CD8-positive, alpha-beta memory T cell (primary cell): ENCODE data around the gene UGT2B11. TPM values are rescaled to one million over a fixed set of nuclear protein-coding genes. Genes with fewer than 3 reads are reported as not detected.
"Not testable (repeated sequence)": the region's sequence is repeated elsewhere in the genome, so short reads cannot be mapped to it uniquely, and the experiment has no call there.

Source experiments
- CTCF ChIA-PET: fragments of 350-600 bp; sonication (Branson Sonifier 250); formaldehyde crosslinking; loops from one replicate; lab custom pipeline; 2021; ENCODE audit warnings: antibody characterized with exemption; lab: Charles Lee
- POLR2A ChIA-PET: fragments of 350-600 bp; sonication (Branson Sonifier 250); formaldehyde crosslinking; loops from one replicate; lab custom pipeline; 2021; ENCODE audit warnings: antibody characterized with exemption; lab: Charles Lee
- DNase-seq, 5 donors: peaks; one replicate each; pipeline versions ENCODE4 v3.0.0 to v3.0.0-alpha.2; 2020 to 2022; ENCODE audit warnings: mixed read lengths in 1 of 5
- H3K27ac ChIP-seq: one replicate; pipeline ENCODE4 v1.7.0; 2013; ENCODE audit warnings: low read depth, mild to moderate bottlenecking, low read length, moderate library complexity
- H3K27me3 ChIP-seq: 2 replicates; pipeline ENCODE4 v1.7.0; 2013; ENCODE audit warnings: low read length, mild to moderate bottlenecking; ENCODE audit not compliant: insufficient read depth, poor library complexity, severe bottlenecking
- H3K36me3 ChIP-seq: 2 replicates; pipeline ENCODE4 v1.7.0; 2013; ENCODE audit warnings: mild to moderate bottlenecking, low read length, moderate library complexity; ENCODE audit not compliant: insufficient read depth
- H3K4me1 ChIP-seq: 2 replicates; pipeline ENCODE4 v1.7.0; 2013; ENCODE audit warnings: mild to moderate bottlenecking, low read length, moderate library complexity; ENCODE audit not compliant: insufficient read depth
- H3K4me3 ChIP-seq: 2 replicates; pipeline ENCODE4 v1.7.0; 2013; ENCODE audit warnings: mild to moderate bottlenecking, low read length
- H3K9me3 ChIP-seq: 2 replicates; pipeline ENCODE4 v1.7.0; 2013; ENCODE audit warnings: mild to moderate bottlenecking, low read length
- H3K27ac Mint-ChIP-seq, 8 donors: one replicate each; pipeline ENCODE4 v1.8.0; 2020 to 2021; ENCODE audit warnings: mixed read lengths in 8 of 8, mild to moderate bottlenecking in 6 of 8, inconsistent platforms in 3 of 8, moderate library complexity in 3 of 8
- H3K27me3 Mint-ChIP-seq, 2 donors: one replicate each; pipeline ENCODE4 v1.8.0; 2020 to 2021; ENCODE audit warnings: mixed read lengths in 2 of 2, mild to moderate bottlenecking in 1 of 2, moderate library complexity in 1 of 2
- H3K36me3 Mint-ChIP-seq, 3 donors: one replicate each; pipeline ENCODE4 v1.8.0; 2020 to 2021; ENCODE audit warnings: mixed read lengths in 3 of 3, inconsistent platforms in 1 of 3, mild to moderate bottlenecking in 1 of 3
- H3K4me1 Mint-ChIP-seq, 3 donors: one replicate each; pipeline ENCODE4 v1.8.0; 2020 to 2021; ENCODE audit warnings: mixed read lengths in 3 of 3, inconsistent platforms in 1 of 3, mild to moderate bottlenecking in 1 of 3
- H3K4me3 Mint-ChIP-seq, 7 donors: one replicate each; pipeline ENCODE4 v1.8.0; 2020 to 2021; ENCODE audit warnings: mixed read lengths in 7 of 7, mild to moderate bottlenecking in 6 of 7, moderate library complexity in 4 of 7, inconsistent platforms in 2 of 7
- H3K9me3 Mint-ChIP-seq, 5 donors: one replicate each; pipeline ENCODE4 v1.8.0; 2020 to 2022; ENCODE audit warnings: mixed read lengths in 5 of 5, mild to moderate bottlenecking in 3 of 5, moderate library complexity in 2 of 5, inconsistent platforms in 1 of 5
- polyA plus RNA-seq: library from polyadenylated mRNA; unstranded; fragments of 300-500 nt; fragmentation: Illumina TruSeq; gene quantifications from one replicate; pipeline ENCODE4 v1.2.3, GENCODE V29; 2021
- total RNA-seq, 2 experiments: library from RNA; stranded (reverse); gene quantifications; one replicate each; pipeline ENCODE4 v1.2.3, GENCODE V29; 2021

UGT2B11 gene
- total and polyA plus RNA-seq, 3 experiments from 2014 or later = not detected

DNA sequence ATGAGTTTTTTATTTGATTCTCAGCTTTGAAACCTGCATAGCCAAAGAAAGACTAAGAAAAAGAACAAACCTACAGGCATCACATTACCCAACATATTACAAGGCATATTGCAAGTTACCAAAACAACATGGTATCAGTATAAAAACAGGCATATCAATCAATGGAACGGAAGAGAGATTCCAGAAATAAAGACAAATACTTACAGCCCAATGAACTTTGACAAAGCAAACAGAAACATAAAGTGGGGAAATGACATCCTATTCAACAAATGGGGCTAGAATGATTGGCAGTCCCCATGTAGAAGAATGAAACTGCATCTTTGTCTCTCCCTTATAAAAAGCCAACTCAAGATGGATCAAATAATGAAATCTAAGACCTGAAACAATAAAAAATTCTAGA, 23.9 kb downstream of the UGT2B11 start:
- POLR2A ChIA-PET, H3K36me3 ChIP-seq, H3K9me3 ChIP-seq, H3K27me3 Mint-ChIP-seq, H3K36me3 Mint-ChIP-seq, H3K4me3 ChIP-seq, H3K27ac Mint-ChIP-seq, H3K4me3 Mint-ChIP-seq, H3K27me3 ChIP-seq, H3K4me1 ChIP-seq, H3K27ac ChIP-seq, H3K4me1 Mint-ChIP-seq, CTCF ChIA-PET, DNase-seq: not testable (repeated sequence)
- peaks cover 0 to 13% (median 2%) of the 10 kb centered on the region in 5 donors for H3K9me3 Mint-ChIP-seq

DNA sequence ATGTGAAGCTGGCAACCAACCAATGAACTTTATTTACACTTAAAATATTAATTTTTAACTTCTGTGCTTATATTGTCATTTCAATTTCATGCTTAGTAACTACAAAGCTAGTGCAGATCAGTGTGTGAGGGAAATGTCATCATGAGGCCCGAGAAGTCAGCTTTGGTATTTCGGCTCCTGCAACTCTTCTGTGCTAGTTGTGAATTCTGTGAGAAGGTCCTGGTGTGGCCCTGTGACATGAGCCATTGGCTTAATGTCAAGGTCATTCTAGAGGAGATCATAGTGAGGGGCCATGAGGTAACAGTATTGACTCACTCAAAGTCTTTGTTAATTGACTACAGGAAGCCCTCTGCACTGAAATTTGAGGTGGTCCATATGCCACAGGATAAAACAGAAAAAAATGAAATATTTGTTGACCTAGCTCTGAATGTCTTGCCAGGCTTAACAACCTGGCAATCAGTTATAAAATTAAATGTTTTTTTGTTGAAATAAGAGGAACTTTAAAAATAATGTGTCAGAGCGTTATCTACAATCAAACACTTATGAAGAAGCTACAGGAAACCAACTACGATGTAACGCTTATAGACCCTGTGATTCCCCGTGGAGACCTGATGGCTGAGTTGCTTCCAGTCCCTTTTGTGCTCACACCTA, 32.9 kb downstream of the UGT2B11 start:
- H3K4me3 Mint-ChIP-seq, H3K4me3 ChIP-seq, H3K36me3 Mint-ChIP-seq, H3K4me1 ChIP-seq, CTCF ChIA-PET, H3K27me3 ChIP-seq, H3K4me1 Mint-ChIP-seq, H3K36me3 ChIP-seq, H3K9me3 Mint-ChIP-seq, H3K27ac Mint-ChIP-seq, DNase-seq, H3K27me3 Mint-ChIP-seq, H3K27ac ChIP-seq, H3K9me3 ChIP-seq, POLR2A ChIA-PET: not testable (repeated sequence)

DNA sequence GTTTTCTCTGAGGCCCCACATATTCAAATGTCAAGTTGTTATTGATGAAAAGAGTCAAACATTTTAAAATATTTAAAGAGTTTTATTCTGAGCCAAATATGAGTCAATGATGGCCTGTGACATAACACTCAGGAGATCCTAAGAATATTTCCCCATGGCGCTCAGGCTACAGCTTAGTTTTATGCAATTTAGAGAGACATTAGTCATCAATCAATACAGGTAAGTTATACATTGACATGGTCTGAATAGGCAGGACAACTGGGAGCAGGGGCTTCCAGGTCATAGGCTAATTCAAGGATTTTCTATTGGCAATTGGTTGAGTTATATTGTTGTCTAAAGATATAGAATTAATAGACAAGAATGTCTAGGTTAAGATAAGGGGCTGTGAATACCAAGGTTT, 34.7 kb downstream of the UGT2B11 start:
- POLR2A ChIA-PET, H3K4me1 Mint-ChIP-seq, H3K36me3 Mint-ChIP-seq, H3K4me3 Mint-ChIP-seq, H3K9me3 ChIP-seq, H3K4me3 ChIP-seq, CTCF ChIA-PET, H3K9me3 Mint-ChIP-seq, DNase-seq, H3K27me3 Mint-ChIP-seq, H3K36me3 ChIP-seq, H3K27me3 ChIP-seq, H3K4me1 ChIP-seq: not testable (repeated sequence)
- H3K27ac ChIP-seq = peak overlapping the region; percentile 62
- H3K27ac Mint-ChIP-seq = peak overlapping the region in 1 of 8 donors; percentile 50

DNA sequence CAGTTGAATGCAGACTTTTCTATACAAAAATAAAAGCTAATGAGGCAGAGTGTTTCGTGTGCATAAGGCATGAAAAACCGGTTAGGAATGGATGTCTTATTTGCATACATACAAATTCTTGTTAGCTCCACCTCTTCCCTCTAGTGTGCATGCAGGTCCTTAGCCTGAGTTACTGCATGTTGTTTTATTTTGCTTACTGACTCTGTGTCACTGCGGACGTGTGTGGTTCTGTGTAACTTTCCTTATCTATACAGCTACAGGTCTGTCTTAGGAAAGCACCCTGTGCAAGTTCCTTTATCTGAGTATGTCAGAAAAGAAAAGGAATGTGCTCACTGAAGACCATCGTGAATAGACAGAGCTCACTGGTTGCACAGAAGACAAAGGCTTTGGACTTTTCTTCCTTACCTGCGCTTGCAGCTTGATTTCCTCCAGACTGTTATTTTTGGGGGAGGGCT, 35.8 kb downstream of the UGT2B11 start:
- H3K27me3 ChIP-seq = not testable (repeated sequence)

DNA sequence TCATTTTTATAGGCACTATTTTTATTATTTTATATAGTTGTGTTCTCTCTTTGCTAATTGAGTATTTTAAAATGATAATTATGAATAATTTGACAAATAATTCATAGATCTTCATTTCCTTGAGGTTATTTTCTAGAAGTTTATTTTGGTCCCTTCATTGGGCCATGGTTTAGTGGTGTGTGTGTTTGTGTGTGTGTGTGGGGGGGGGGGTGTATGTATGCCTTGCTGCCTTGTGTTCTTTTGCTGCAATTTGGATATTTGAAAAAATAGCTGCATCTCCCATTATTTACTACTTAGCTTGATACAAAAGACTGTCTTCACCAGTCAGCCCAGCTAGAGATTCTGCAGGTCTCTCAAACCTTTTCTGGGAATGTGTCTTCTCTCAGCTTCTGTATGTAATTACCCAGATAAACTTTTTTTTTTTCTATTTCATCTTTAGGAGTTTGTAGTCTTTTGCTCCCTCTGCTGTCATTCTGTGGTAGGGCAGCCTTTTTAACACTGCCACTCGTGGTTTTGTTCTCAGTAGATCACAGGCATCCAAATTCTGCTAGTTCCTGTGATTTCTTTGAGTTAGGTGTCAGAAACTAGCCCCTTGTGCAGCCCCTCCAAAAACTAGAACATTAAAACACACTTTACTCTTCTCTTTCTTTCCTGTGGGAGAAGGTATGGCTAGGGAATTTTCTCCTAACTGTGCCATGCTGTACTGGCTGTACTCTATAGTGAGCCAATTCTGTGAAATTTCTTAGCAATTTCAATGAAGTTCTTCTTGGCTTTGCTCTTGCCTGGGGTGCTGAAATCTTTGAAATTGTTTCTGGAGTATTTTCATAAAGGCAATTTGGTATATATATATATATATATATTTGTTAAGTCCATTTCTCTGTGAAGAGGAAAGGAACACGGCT, 44.1 kb downstream of the UGT2B11 start:
- H3K9me3 Mint-ChIP-seq, H3K9me3 ChIP-seq, H3K27me3 ChIP-seq, POLR2A ChIA-PET, H3K4me3 ChIP-seq, H3K27me3 Mint-ChIP-seq, H3K4me1 ChIP-seq, H3K4me3 Mint-ChIP-seq, H3K4me1 Mint-ChIP-seq, H3K36me3 ChIP-seq, H3K36me3 Mint-ChIP-seq, CTCF ChIA-PET, H3K27ac Mint-ChIP-seq, H3K27ac ChIP-seq: not testable (repeated sequence)
- peak in 2 of 5 donors; percentile 1 to 2 for DNase-seq

More for the DNA sequence above, 35.8 kb downstream of the UGT2B11 start:
- H3K4me1 Mint-ChIP-seq, DNase-seq, H3K4me1 ChIP-seq, H3K27me3 Mint-ChIP-seq, H3K9me3 Mint-ChIP-seq, H3K36me3 ChIP-seq, H3K9me3 ChIP-seq, H3K36me3 Mint-ChIP-seq, H3K4me3 ChIP-seq, POLR2A ChIA-PET, CTCF ChIA-PET, H3K27ac Mint-ChIP-seq, H3K4me3 Mint-ChIP-seq: not testable (repeated sequence)
- H3K27ac ChIP-seq = peak overlapping the region; percentile 62

DNA sequence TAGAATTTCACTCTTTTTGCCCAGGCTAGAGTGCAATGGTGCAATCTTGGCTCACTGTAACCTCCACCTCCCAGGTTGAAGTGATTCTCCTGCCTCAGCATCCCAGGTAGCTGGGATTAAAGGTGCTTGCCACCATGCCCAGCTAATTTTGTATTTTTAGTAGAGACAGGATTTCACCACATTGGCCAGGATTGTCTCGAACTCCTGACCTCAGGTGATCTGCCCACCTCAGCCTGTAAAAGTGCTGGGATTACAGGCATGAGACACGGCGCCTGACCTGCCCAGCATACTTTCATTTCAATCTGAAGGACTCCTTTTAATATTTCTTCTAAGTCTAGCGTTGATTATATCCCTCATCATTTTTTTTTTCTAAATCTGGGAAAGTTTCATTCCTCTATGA, 45.4 kb downstream of the UGT2B11 start:
- H3K9me3 ChIP-seq, H3K4me1 ChIP-seq, H3K4me1 Mint-ChIP-seq, POLR2A ChIA-PET, CTCF ChIA-PET, H3K27me3 ChIP-seq, H3K27ac Mint-ChIP-seq, H3K36me3 Mint-ChIP-seq, H3K4me3 ChIP-seq, H3K27me3 Mint-ChIP-seq, H3K4me3 Mint-ChIP-seq, H3K9me3 Mint-ChIP-seq, H3K27ac ChIP-seq, DNase-seq, H3K36me3 ChIP-seq: not testable (repeated sequence)

DNA sequence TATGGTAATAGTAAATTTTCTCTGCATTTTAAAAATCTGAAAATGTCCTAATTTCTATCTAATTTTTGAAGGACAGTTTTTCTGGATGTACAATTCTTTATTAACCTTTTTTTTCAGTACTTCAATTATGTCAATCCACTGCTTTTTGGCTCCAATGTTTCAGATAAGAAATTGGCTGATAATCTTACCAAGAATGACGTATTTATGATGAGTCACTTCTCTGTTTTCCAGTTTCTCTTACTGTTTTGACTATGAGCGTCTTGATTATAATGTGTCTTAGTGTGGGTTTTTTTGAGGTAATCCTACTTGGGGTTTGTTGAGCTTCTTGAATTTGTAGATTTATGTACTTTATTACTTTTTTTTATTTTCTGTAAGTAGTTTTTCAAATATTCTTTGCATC, 47.2 kb downstream of the UGT2B11 start:
- H3K27me3 ChIP-seq = no peaks in the 10 kb centered on the region
- no peak for DNase-seq
- H3K9me3 ChIP-seq = no peaks in the 10 kb centered on the region
- no peaks in the 10 kb centered on the region for H3K36me3 ChIP-seq
- no peak overlapping the region for H3K4me3 Mint-ChIP-seq
- no peaks in the 10 kb centered on the region for H3K4me1 ChIP-seq
- ChIA-PET CTCF (no interaction called here), POLR2A (no interaction called here)
- no peaks in the 10 kb centered on the region for H3K4me1 Mint-ChIP-seq
- H3K4me3 ChIP-seq = no peak overlapping the region
- H3K27me3 Mint-ChIP-seq = no peaks in the 10 kb centered on the region
- H3K9me3 Mint-ChIP-seq = peaks cover 2 to 9% (median 3%) of the 10 kb centered on the region in 5 donors
- H3K27ac Mint-ChIP-seq = no peak overlapping the region
- H3K36me3 Mint-ChIP-seq = no peaks in the 10 kb centered on the region
- no peak overlapping the region for H3K27ac ChIP-seq

DNA sequence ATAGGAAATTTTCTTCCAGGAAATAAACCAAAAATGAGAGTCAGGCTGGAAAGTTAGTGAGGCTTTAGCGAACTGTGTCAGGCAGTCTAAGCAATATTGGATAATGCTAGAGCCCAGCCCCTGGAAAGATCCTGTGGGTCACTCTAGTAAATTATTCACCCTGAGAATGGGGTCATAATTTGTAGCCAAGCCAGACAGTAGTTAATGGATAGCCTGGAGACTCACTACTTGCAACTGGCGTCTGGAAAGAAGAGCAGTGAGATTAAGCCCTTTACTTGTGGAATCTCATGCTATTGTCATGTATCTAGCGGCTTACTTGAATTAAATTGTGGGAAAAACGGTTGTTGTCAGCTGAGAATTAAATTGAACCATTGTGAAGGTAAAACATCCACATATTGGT, 48.2 kb downstream of the UGT2B11 start:
- H3K27me3 Mint-ChIP-seq, H3K27ac Mint-ChIP-seq, H3K4me1 ChIP-seq, H3K9me3 ChIP-seq, DNase-seq, H3K27me3 ChIP-seq, H3K27ac ChIP-seq, H3K4me1 Mint-ChIP-seq, CTCF ChIA-PET, POLR2A ChIA-PET, H3K4me3 Mint-ChIP-seq, H3K4me3 ChIP-seq, H3K9me3 Mint-ChIP-seq, H3K36me3 Mint-ChIP-seq, H3K36me3 ChIP-seq: not testable (repeated sequence)
